KBM-7 (cell line): Measurements from ENCODE around the gene HCK.

Experiments used
- DNase-seq: peaks from one replicate; pipeline ENCODE4 v3.0.0-alpha.2; 2015
- in situ Hi-C: fragments of 300-500 bp; cut with MboI; formaldehyde crosslinking; loops from 2 replicates; pipeline ENCODE4 v1.14.3; 2020; ENCODE audit warnings: low sequenced_read_pairs, low pct_unique_long_range_greater_than_20kb, mixed read lengths

Gene HCK

GRCh38 chr20:32052090-32052777, at the start of gene HCK:
Gene HCK (plus strand): TSS chr20:32052242.
- peak; percentile 50 for DNase-seq
- in situ Hi-C loops = no loop called here

- in situ Hi-C loops = no loop called here
- DNase-seq = no peak
These were observed 48.7 kb upstream of the HCK start for GRCh38 chr20:32003325-32003724.

- in situ Hi-C loops = no loop called here
- no peak for DNase-seq
These were observed 47.1 kb upstream of the HCK start for GRCh38 chr20:32004963-32005362.

GRCh38 chr20:32006053-32006452, 46.0 kb upstream of the HCK start:
- no peak for DNase-seq
- in situ Hi-C loops = no loop called here

GRCh38 chr20:32006841-32007786, 44.9 kb upstream of the HCK start:
- no peak for DNase-seq
- in situ Hi-C loops = no loop called here

GRCh38 chr20:32007787-32008616, 44.0 kb upstream of the HCK start:
- in situ Hi-C loops = no loop called here
- DNase-seq = peak; percentile 36

GRCh38 chr20:32009564-32009963, 42.5 kb upstream of the HCK start:
- no peak for DNase-seq
- in situ Hi-C loops = no loop called here

- in situ Hi-C loops = no loop called here
- no peak for DNase-seq
These were observed 41.9 kb upstream of the HCK start, which contains the start of gene CCM2L for GRCh38 chr20:32010101-32010500. Gene CCM2L (plus strand): TSS chr20:32010438. CDS start chr20:32010455, 17 bp downstream.

GRCh38 chr20:32010666-32011065, 41.4 kb upstream of the HCK start:
- DNase-seq = no peak
- in situ Hi-C loops = no loop called here

- in situ Hi-C loops = no loop called here
- no peak for DNase-seq
These were observed 39.8 kb upstream of the HCK start for GRCh38 chr20:32012159-32012688.

- DNase-seq = no peak
- in situ Hi-C loops = no loop called here
These were observed 38.7 kb upstream of the HCK start for GRCh38 chr20:32013326-32013725.

GRCh38 chr20:32017711-32018251, 34.3 kb upstream of the HCK start:
- in situ Hi-C loops = no loop called here
- no peak for DNase-seq

GRCh38 chr20:32018269-32019155, 33.5 kb upstream of the HCK start:
- peak; percentile 57 for DNase-seq
- in situ Hi-C loops = no loop called here

- in situ Hi-C loops = no loop called here
- no peak for DNase-seq
These were observed 32.9 kb upstream of the HCK start for GRCh38 chr20:32019156-32019510.

GRCh38 chr20:32019563-32020463, 32.2 kb upstream of the HCK start:
- DNase-seq = peak; percentile 42
- in situ Hi-C loops = loop anchor here (10.0 kb wide), 1 partner anchor 165 kb away; no protein-coding TSS in a partner anchor

GRCh38 chr20:32021091-32021490, 31.0 kb upstream of the HCK start:
- in situ Hi-C loops = loop anchor here (10.0 kb wide), 1 partner anchor 166 kb away; no protein-coding TSS in a partner anchor
- DNase-seq = no peak
